Peyer's patch (tissue), 4 donors: ENCODE results near the gene PIEZO2. TPM values are rescaled to one million over a fixed set of nuclear protein-coding genes. Genes with fewer than 3 reads are reported as not detected.

Source experiments
- DNase-seq, 3 donors: peaks; one replicate each; pipeline ENCODE4 v3.0.0-alpha.2; 2017 to 2019
- H3K27ac ChIP-seq, 4 donors: fragments of 200-600 bp; sonication (generic); one replicate each; pipeline ENCODE4 v1.5.1; 2016 to 2019
- H3K27me3 ChIP-seq, 2 donors: fragments of 200-600 bp; sonication (generic); one replicate each; pipeline ENCODE4 v1.5.1; 2019
- H3K36me3 ChIP-seq, 3 donors: fragments of 200-600 bp; sonication (generic); one replicate each; pipeline ENCODE4 v1.5.1; 2016 to 2019
- H3K4me1 ChIP-seq, 4 donors: fragments of 200-600 bp; sonication (generic); one replicate each; pipeline ENCODE4 v1.5.1; 2016 to 2019
- H3K4me3 ChIP-seq, 4 donors: fragments of 200-600 bp; sonication (generic); 1 replicate in 3 of 4; 2 replicates in 1 of 4; pipeline ENCODE4 v1.5.1; 2016 to 2019; ENCODE audit warnings: mild to moderate bottlenecking in 1 of 4
- H3K9me3 ChIP-seq, 4 donors: fragments of 200-600 bp; sonication (generic); one replicate each; pipeline ENCODE4 v1.5.1; 2016 to 2019; ENCODE audit warnings: mild to moderate bottlenecking in 1 of 4
- POLR2A ChIP-seq, 2 donors: fragments of 450-650 bp; IDR thresholded peaks; one replicate each; pipeline ENCODE4 v1.5.1; 2017; ENCODE audit warnings: antibody characterized with exemption in 2 of 2, mild to moderate bottlenecking in 2 of 2, moderate library complexity in 2 of 2
- total RNA-seq, 4 donors: library from RNA; depleted of rRNA; stranded (reverse); fragments of >200 nt; gene quantifications; one replicate each; pipeline ENCODE4 v1.1.0, GENCODE V29; 2016
- TF ChIP-seq, protein P1 (sequence below), 6 experiments: fragments of 450-650 bp in 4 of 6; fragments of 200-600 bp in 2 of 6; sonication (generic) in 1 of 6; IDR thresholded peaks; one replicate each; pipeline ENCODE4 v1.5.1; 2017 to 2019; ENCODE audit warnings: antibody characterized with exemption in 6 of 6, mild to moderate bottlenecking in 3 of 6, moderate library complexity in 1 of 6

PIEZO2 gene
- total RNA-seq, 4 donors from 2014 or later, result 0.85 to 5.8 (median 4.5) TPM

DNA sequence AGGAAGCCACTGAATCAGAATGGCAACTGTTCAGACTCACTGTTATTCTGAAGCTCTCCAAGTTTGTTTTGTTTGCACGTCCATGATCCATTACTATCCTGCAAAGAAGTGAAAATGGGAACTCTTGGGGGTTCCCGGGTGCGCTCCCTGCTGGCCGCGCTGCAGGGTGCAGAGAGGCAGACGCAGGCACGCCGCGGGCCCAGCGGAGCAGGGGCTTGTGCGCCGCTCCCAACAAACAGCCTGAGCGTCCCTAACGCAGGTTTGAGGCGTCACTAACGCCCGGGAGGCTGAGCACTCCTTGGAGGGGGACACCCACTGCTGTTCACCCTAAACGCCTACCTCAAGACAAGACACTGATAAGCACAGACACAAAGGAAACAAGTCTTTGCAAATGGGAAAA, 14.3 kb upstream of the PIEZO2 start:
- Histone ChIP-seq H3K27ac (no peak overlapping the region), H3K4me1 (no peaks in the 10 kb centered on the region), H3K4me3 (no peak overlapping the region), H3K36me3 (no peaks in the 10 kb centered on the region), H3K27me3 (no peaks in the 10 kb centered on the region), H3K9me3 (no peaks in the 10 kb centered on the region)
- no peak for DNase-seq
- TF ChIP-seq, protein P1, sequence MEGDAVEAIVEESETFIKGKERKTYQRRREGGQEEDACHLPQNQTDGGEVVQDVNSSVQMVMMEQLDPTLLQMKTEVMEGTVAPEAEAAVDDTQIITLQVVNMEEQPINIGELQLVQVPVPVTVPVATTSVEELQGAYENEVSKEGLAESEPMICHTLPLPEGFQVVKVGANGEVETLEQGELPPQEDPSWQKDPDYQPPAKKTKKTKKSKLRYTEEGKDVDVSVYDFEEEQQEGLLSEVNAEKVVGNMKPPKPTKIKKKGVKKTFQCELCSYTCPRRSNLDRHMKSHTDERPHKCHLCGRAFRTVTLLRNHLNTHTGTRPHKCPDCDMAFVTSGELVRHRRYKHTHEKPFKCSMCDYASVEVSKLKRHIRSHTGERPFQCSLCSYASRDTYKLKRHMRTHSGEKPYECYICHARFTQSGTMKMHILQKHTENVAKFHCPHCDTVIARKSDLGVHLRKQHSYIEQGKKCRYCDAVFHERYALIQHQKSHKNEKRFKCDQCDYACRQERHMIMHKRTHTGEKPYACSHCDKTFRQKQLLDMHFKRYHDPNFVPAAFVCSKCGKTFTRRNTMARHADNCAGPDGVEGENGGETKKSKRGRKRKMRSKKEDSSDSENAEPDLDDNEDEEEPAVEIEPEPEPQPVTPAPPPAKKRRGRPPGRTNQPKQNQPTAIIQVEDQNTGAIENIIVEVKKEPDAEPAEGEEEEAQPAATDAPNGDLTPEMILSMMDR (IDR thresholded peaks at IDR 0.05), result peak in 3 of 6 experiments; percentile 23 to 33 (median 26)
- no peak for TF ChIP-seq POLR2A (IDR thresholded peaks at IDR 0.05)

DNA sequence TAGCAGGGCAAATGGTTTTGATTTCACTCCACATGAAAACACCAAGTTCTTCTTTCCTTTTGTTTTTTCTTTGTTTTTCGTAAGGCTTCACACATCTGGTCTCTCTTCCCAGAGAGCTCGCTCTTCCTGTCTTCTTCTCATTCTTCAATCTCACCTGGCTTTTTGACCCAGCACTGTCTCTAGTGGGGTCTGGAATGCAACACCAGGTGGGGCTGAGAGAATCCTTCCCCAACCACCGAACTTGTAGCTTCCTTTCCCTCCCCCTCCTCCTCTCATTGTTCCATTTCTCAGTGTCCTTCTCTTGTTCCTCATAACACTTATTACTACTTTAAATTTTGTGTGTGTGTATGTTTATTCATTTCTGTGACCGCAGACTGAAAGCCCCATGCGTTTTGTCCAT, 13.5 kb upstream of the PIEZO2 start:
- TF ChIP-seq POLR2A (IDR thresholded peaks at IDR 0.05), result no peak
- TF ChIP-seq, protein P1 (IDR thresholded peaks at IDR 0.05), result no peak
- no peak overlapping the region for H3K4me3 ChIP-seq
- no peaks in the 10 kb centered on the region for H3K27me3 ChIP-seq
- H3K4me1 ChIP-seq, result no peaks in the 10 kb centered on the region
- no peaks in the 10 kb centered on the region for H3K9me3 ChIP-seq
- H3K36me3 ChIP-seq, result no peaks in the 10 kb centered on the region
- H3K27ac ChIP-seq, result no peak overlapping the region
- DNase-seq, result no peak

DNA sequence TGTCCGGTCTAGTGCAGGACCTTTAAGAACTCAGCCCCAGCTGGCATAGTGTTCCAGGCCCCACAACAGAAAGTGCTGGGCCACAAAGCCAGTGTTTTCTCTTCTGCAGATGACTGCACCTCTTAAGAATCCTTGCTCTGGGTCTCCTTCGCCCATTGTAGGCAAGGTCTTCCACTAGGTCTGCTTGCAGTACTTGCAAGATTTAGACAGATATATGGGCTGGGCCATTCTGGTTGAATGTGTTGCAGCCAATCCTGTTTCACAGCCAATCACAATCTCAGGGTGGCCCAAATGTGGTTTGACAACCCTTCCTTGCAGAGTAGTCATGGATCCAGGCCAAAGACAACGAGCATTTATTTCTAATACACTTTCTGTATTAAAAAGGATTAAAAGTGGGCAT, 13.1 kb upstream of the PIEZO2 start:
- no peak for TF ChIP-seq POLR2A (IDR thresholded peaks at IDR 0.05)
- TF ChIP-seq, protein P1 (IDR thresholded peaks at IDR 0.05), result no peak

DNA sequence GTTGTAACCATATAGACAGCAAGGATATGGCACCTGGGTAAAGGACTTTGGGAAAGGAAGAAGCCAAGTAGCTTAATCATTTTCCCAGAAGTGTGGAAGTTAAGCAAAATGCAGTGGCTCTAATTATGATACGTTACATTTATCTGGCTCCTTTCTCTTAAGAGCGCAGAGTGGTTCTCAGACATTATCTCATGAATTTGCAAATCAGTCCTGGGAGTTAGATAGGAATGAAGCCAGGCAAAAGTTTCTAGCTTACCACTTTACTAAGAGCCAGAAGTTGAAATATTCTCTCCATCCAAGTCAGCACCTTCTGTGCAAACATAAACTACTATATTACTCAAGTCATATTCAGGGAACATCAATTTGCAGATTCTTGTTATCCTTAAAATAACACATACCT, 10.9 kb upstream of the PIEZO2 start:
- Histone ChIP-seq H3K4me1 (no peaks in the 10 kb centered on the region), H3K9me3 (no peaks in the 10 kb centered on the region), H3K27me3 (no peaks in the 10 kb centered on the region), H3K36me3 (no peaks in the 10 kb centered on the region), H3K27ac (no peak overlapping the region), H3K4me3 (no peak overlapping the region)
- DNase-seq, result no peak
- no peak for TF ChIP-seq POLR2A (IDR thresholded peaks at IDR 0.05)
- TF ChIP-seq, protein P1 (IDR thresholded peaks at IDR 0.05), result no peak

More for the DNA sequence above, 13.1 kb upstream of the PIEZO2 start:
- Histone ChIP-seq H3K4me3 (no peak overlapping the region), H3K27ac (no peak overlapping the region), H3K9me3 (no peaks in the 10 kb centered on the region), H3K27me3 (no peaks in the 10 kb centered on the region), H3K4me1 (no peaks in the 10 kb centered on the region), H3K36me3 (no peaks in the 10 kb centered on the region)
- no peak for DNase-seq

DNA sequence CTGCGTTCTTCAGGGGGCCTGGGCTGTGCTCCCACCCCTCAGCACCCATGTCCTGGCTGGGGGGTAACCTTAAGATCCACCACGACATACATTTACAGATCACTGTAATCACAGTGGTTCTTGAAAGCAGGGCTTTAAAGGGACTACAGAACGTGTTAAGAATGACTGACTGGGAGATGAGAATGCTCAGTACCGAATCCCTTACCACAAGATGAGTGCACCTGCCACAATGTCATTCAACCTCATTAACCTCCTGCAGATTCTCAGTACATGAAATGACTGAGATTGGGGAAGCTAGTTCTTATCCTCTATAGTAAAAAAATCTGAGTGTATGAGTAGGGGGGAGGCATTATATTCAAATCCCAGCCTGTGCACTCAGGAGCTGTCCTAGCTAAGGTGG, 10.5 kb upstream of the PIEZO2 start:
- TF ChIP-seq, protein P1 (IDR thresholded peaks at IDR 0.05), result no peak
- no peak for TF ChIP-seq POLR2A (IDR thresholded peaks at IDR 0.05)
- no peak overlapping the region for H3K27ac ChIP-seq
- no peaks in the 10 kb centered on the region for H3K9me3 ChIP-seq
- no peak overlapping the region for H3K4me3 ChIP-seq
- H3K36me3 ChIP-seq, result no peaks in the 10 kb centered on the region
- H3K4me1 ChIP-seq, result no peaks in the 10 kb centered on the region
- no peaks in the 10 kb centered on the region for H3K27me3 ChIP-seq
- DNase-seq, result no peak

DNA sequence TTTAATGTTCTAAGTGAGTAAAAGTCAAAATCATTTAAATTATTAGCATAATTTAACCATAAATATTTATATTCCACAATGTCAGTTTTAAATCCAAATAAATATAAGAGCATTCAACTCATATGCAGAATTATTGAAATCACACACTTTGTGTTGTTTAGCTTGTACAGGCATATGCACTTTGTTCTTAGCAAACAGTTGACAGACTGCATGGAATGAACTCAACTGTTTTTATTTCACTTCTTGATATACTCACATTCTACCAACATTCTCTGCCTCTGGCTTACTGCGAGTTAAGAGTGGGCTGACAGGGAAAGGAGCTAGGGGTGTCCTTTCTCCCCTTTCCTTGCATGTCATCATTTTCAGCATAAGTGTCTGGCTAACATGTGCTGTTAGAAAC, 7.6 kb upstream of the PIEZO2 start:
- no peak overlapping the region for H3K27ac ChIP-seq
- no peak overlapping the region for H3K4me3 ChIP-seq
- no peaks in the 10 kb centered on the region for H3K27me3 ChIP-seq
- no peaks in the 10 kb centered on the region for H3K36me3 ChIP-seq
- no peaks in the 10 kb centered on the region for H3K9me3 ChIP-seq
- no peak for DNase-seq
- H3K4me1 ChIP-seq, result no peaks in the 10 kb centered on the region
- TF ChIP-seq, protein P1 (IDR thresholded peaks at IDR 0.05), result no peak
- TF ChIP-seq POLR2A (IDR thresholded peaks at IDR 0.05), result no peak
